Femur (tissue), 1 donor: ENCODE measurements around the gene PLSCR1.
"Not testable (repeated sequence)": the region's sequence is repeated elsewhere in the genome, so short reads cannot be mapped to it uniquely, and the experiment has no call there.

ENCODE experiments used
- DNase-seq: peaks from one replicate; pipeline ENCODE4 v3.0.0-alpha.2; 2017

Gene PLSCR1

GRCh38 chr3:146547235-146547835 is 2.9 kb upstream of the PLSCR1 start:
- no peak for DNase-seq

GRCh38 chr3:146546366-146546965 is 2.1 kb upstream of the PLSCR1 start:
- DNase-seq, result no peak

GRCh38 chr3:146544929-146545528 is 622 bp upstream of the PLSCR1 start:
- no peak for DNase-seq

- peak; percentile 70 for DNase-seq
Observed at GRCh38 chr3:146543461-146544001, 876 bp downstream of the PLSCR1 start.

GRCh38 chr3:146542978-146543377 is 1.4 kb downstream of the PLSCR1 start:
- DNase-seq, result no peak

GRCh38 chr3:146542179-146542578 is 2.2 kb downstream of the PLSCR1 start:
- DNase-seq, result no peak

- DNase-seq, result no peak
Observed at GRCh38 chr3:146540978-146541377, 3.4 kb downstream of the PLSCR1 start.

- DNase-seq, result no peak
Observed at GRCh38 chr3:146540236-146540635, 4.2 kb downstream of the PLSCR1 start.

- no peak for DNase-seq
Observed at GRCh38 chr3:146539315-146539714, 5.1 kb downstream of the PLSCR1 start.

- DNase-seq, result no peak
Observed at GRCh38 chr3:146537603-146538002, 6.8 kb downstream of the PLSCR1 start.

- DNase-seq, result no peak
Observed at GRCh38 chr3:146536681-146537080, 7.7 kb downstream of the PLSCR1 start.

GRCh38 chr3:146532406-146532805 is 12.0 kb downstream of the PLSCR1 start:
- DNase-seq, result no peak

- no peak for DNase-seq
Observed at GRCh38 chr3:146530609-146531008, 13.8 kb downstream of the PLSCR1 start.

GRCh38 chr3:146529021-146529420 is 15.4 kb downstream of the PLSCR1 start:
- no peak for DNase-seq

GRCh38 chr3:146524961-146525360 is 19.4 kb downstream of the PLSCR1 start:
- DNase-seq, result no peak

GRCh38 chr3:146523531-146523930 is 20.9 kb downstream of the PLSCR1 start:
- DNase-seq, result no peak

- DNase-seq, result not testable (repeated sequence)
Observed at GRCh38 chr3:146522174-146523158, 21.9 kb downstream of the PLSCR1 start.

GRCh38 chr3:146521394-146521793 is 23.0 kb downstream of the PLSCR1 start:
- DNase-seq, result no peak

GRCh38 chr3:146519810-146520209 is 24.6 kb downstream of the PLSCR1 start:
- no peak for DNase-seq

- DNase-seq, result no peak
Observed at GRCh38 chr3:146517684-146518435, 26.5 kb downstream of the PLSCR1 start.

- DNase-seq, result no peak
Observed at GRCh38 chr3:146513386-146514051, 30.9 kb downstream of the PLSCR1 start.
